NB4 (cell line): ENCODE data around the gene GNB5.

Experiments used
- MAX ChIP-seq: IDR thresholded peaks from 2 replicates; pipeline ENCODE4 v1.6.1; 2011; ENCODE audit warnings: low read depth, low read length
- MYC ChIP-seq: IDR thresholded peaks from 2 replicates; pipeline ENCODE4 v1.6.1; 2011; ENCODE audit warnings: low read depth, low read length
- POLR2A ChIP-seq: IDR thresholded peaks from 2 replicates; pipeline ENCODE4 v1.6.1; 2011; ENCODE audit warnings: mild to moderate bottlenecking; ENCODE audit not compliant: insufficient read length; ENCODE audit errors: extremely low read depth
- TF ChIP-seq, protein P1 (sequence below): IDR thresholded peaks from one replicate; pipeline ENCODE4 v1.5.1; 2012; ENCODE audit warnings: low read depth, low read length

GRCh38 chr15:52115598-52116427 is 75.4 kb downstream of the GNB5 start:
- TF ChIP-seq, protein P1, sequence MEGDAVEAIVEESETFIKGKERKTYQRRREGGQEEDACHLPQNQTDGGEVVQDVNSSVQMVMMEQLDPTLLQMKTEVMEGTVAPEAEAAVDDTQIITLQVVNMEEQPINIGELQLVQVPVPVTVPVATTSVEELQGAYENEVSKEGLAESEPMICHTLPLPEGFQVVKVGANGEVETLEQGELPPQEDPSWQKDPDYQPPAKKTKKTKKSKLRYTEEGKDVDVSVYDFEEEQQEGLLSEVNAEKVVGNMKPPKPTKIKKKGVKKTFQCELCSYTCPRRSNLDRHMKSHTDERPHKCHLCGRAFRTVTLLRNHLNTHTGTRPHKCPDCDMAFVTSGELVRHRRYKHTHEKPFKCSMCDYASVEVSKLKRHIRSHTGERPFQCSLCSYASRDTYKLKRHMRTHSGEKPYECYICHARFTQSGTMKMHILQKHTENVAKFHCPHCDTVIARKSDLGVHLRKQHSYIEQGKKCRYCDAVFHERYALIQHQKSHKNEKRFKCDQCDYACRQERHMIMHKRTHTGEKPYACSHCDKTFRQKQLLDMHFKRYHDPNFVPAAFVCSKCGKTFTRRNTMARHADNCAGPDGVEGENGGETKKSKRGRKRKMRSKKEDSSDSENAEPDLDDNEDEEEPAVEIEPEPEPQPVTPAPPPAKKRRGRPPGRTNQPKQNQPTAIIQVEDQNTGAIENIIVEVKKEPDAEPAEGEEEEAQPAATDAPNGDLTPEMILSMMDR: no peak
- no peak for TF ChIP-seq MAX
- TF ChIP-seq POLR2A: no peak
- TF ChIP-seq MYC: no peak
